Measurements from ENCODE around the gene ARHGEF28.

ARHGEF28 gene

GRCh38 chr5:73900566-73900965, 274.6 kb downstream of the ARHGEF28 start:
- DNase-seq (ENCODE audit: low read depth in 2 of 2): no peak

- no peak for DNase-seq (ENCODE audit: low read depth in 2 of 2)
Measured at GRCh38 chr5:73901043-73901442, 275.0 kb downstream of the ARHGEF28 start.

- no peak for DNase-seq (ENCODE audit: low read depth in 2 of 2)
Measured at GRCh38 chr5:73901455-73901854, 275.5 kb downstream of the ARHGEF28 start.

- no peak for DNase-seq (ENCODE audit: low read depth in 2 of 2)
Measured at GRCh38 chr5:73902327-73903051, 276.5 kb downstream of the ARHGEF28 start.

- no peak for DNase-seq (ENCODE audit: low read depth in 2 of 2)
Measured at GRCh38 chr5:73903169-73903568, 277.2 kb downstream of the ARHGEF28 start.

- DNase-seq (ENCODE audit: low read depth in 2 of 2): no peak
Measured at GRCh38 chr5:73906277-73906676, 280.3 kb downstream of the ARHGEF28 start.

- no peak for DNase-seq (ENCODE audit: low read depth in 2 of 2)
Measured at GRCh38 chr5:73907164-73907563, 281.2 kb downstream of the ARHGEF28 start.

GRCh38 chr5:73908395-73908794, 282.4 kb downstream of the ARHGEF28 start:
- no peak for DNase-seq (ENCODE audit: low read depth in 2 of 2)

GRCh38 chr5:73908846-73909245, 282.9 kb downstream of the ARHGEF28 start:
- DNase-seq (ENCODE audit: low read depth in 2 of 2): no peak

GRCh38 chr5:73909474-73909873, 283.5 kb downstream of the ARHGEF28 start:
- DNase-seq (ENCODE audit: low read depth in 2 of 2): no peak

- no peak for DNase-seq (ENCODE audit: low read depth in 2 of 2)
Measured at GRCh38 chr5:73911761-73912393, 285.9 kb downstream of the ARHGEF28 start.

GRCh38 chr5:73912821-73913271, 286.9 kb downstream of the ARHGEF28 start:
- no peak for DNase-seq (ENCODE audit: low read depth in 2 of 2)

GRCh38 chr5:73913971-73914370, 288.0 kb downstream of the ARHGEF28 start:
- no peak for DNase-seq (ENCODE audit: low read depth in 2 of 2)

GRCh38 chr5:73915345-73915744, 289.3 kb downstream of the ARHGEF28 start:
- DNase-seq (ENCODE audit: low read depth in 2 of 2): no peak

GRCh38 chr5:73917433-73917832, 291.4 kb downstream of the ARHGEF28 start:
- DNase-seq (ENCODE audit: low read depth in 2 of 2): no peak

GRCh38 chr5:73917891-73918290, 291.9 kb downstream of the ARHGEF28 start:
- DNase-seq (ENCODE audit: low read depth in 2 of 2): no peak

GRCh38 chr5:73918791-73919221, 292.8 kb downstream of the ARHGEF28 start:
- DNase-seq (ENCODE audit: low read depth in 2 of 2): no peak

GRCh38 chr5:73921741-73922140, 295.7 kb downstream of the ARHGEF28 start:
- DNase-seq (ENCODE audit: low read depth in 2 of 2): no peak

GRCh38 chr5:73922224-73922623, 296.2 kb downstream of the ARHGEF28 start:
- DNase-seq (ENCODE audit: low read depth in 2 of 2): no peak

GRCh38 chr5:73922875-73923557, 297.0 kb downstream of the ARHGEF28 start:
- no peak for DNase-seq (ENCODE audit: low read depth in 2 of 2)

- no peak for DNase-seq (ENCODE audit: low read depth in 2 of 2)
Measured at GRCh38 chr5:73928476-73929070, 302.6 kb downstream of the ARHGEF28 start.

GRCh38 chr5:73935719-73936118, 309.7 kb downstream of the ARHGEF28 start:
- no peak for DNase-seq (ENCODE audit: low read depth in 2 of 2)

Measured in stimulated activated CD8-positive, alpha-beta memory T cell treated with anti-CD3 and anti-CD28 coated beads, Interleukin-15, amount 100 ng/mL, for 48 hours (primary cell).